ENCODE data around the gene MCTP1.

The MCTP1 gene

GRCh38 chr5:95274011-95274410, 10.9 kb downstream of the MCTP1 start:
- Histone ChIP-seq H3K4me3 (ENCODE audit: severe bottlenecking) (no peak overlapping the region), H3K4me1 (ENCODE audit: insufficient read depth, poor library complexity, severe bottlenecking) (no peaks in the 10 kb centered on the region), H3K36me3 (ENCODE audit: low read depth) (no peaks in the 10 kb centered on the region), H3K9me3 (ENCODE audit: severe bottlenecking) (no peaks in the 10 kb centered on the region), H3K27ac (ENCODE audit: poor library complexity, severe bottlenecking) (no peak overlapping the region), H3K27me3 (ENCODE audit: insufficient read depth, poor library complexity, severe bottlenecking) (peaks cover 28% of the 10 kb centered on the region)
- ATAC-seq (ENCODE audit: low read depth) (0 out of 3 replicates have a peak, but pooled peaks have one; percentile 27), DNase-seq (ENCODE audit: low spot score) (no peak)
- no peak for TF ChIP-seq CTCF (IDR thresholded peaks at IDR 0.05; ENCODE audit: poor library complexity, severe bottlenecking)

GRCh38 chr5:95272316-95272929, 12.5 kb downstream of the MCTP1 start:
- DNase-seq (ENCODE audit: low spot score) (no peak), ATAC-seq (ENCODE audit: low read depth) (no peak)
- Histone ChIP-seq H3K27me3 (ENCODE audit: insufficient read depth, poor library complexity, severe bottlenecking) (peaks cover 18% of the 10 kb centered on the region), H3K4me3 (ENCODE audit: severe bottlenecking) (no peak overlapping the region), H3K4me1 (ENCODE audit: insufficient read depth, poor library complexity, severe bottlenecking) (no peaks in the 10 kb centered on the region), H3K36me3 (ENCODE audit: low read depth) (no peaks in the 10 kb centered on the region), H3K9me3 (ENCODE audit: severe bottlenecking) (no peaks in the 10 kb centered on the region), H3K27ac (ENCODE audit: poor library complexity, severe bottlenecking) (no peak overlapping the region)
- no peak for TF ChIP-seq CTCF (IDR thresholded peaks at IDR 0.05; ENCODE audit: poor library complexity, severe bottlenecking)

- no peak for DNase-seq (ENCODE audit: low spot score)
- H3K27ac ChIP-seq (ENCODE audit: poor library complexity, severe bottlenecking), result no peak overlapping the region
- ATAC-seq (ENCODE audit: low read depth), result no peak
Observed at GRCh38 chr5:95262933-95263660, 21.8 kb downstream of the MCTP1 start.

GRCh38 chr5:95261437-95262175, 23.3 kb downstream of the MCTP1 start:
- no peak overlapping the region for H3K27ac ChIP-seq (ENCODE audit: poor library complexity, severe bottlenecking)
- no peak for DNase-seq (ENCODE audit: low spot score)
- H3K27me3 ChIP-seq (ENCODE audit: insufficient read depth, poor library complexity, severe bottlenecking), result no peaks in the 10 kb centered on the region
- no peaks in the 10 kb centered on the region for H3K36me3 ChIP-seq (ENCODE audit: low read depth)
- H3K9me3 ChIP-seq (ENCODE audit: severe bottlenecking), result no peaks in the 10 kb centered on the region
- TF ChIP-seq CTCF (IDR thresholded peaks at IDR 0.05; ENCODE audit: poor library complexity, severe bottlenecking), result peak; percentile 84
- H3K4me3 ChIP-seq (ENCODE audit: severe bottlenecking), result no peak overlapping the region
- peak; percentile 52; the same call in 1 of the 3 replicates for ATAC-seq (ENCODE audit: low read depth)
- no peaks in the 10 kb centered on the region for H3K4me1 ChIP-seq (ENCODE audit: insufficient read depth, poor library complexity, severe bottlenecking)

More at GRCh38 chr5:95262933-95263660, 21.8 kb downstream of the MCTP1 start:
- Histone ChIP-seq H3K4me3 (ENCODE audit: severe bottlenecking) (no peak overlapping the region), H3K27me3 (ENCODE audit: insufficient read depth, poor library complexity, severe bottlenecking) (no peaks in the 10 kb centered on the region), H3K9me3 (ENCODE audit: severe bottlenecking) (no peaks in the 10 kb centered on the region), H3K36me3 (ENCODE audit: low read depth) (no peaks in the 10 kb centered on the region), H3K4me1 (ENCODE audit: insufficient read depth, poor library complexity, severe bottlenecking) (no peaks in the 10 kb centered on the region)
- no peak for TF ChIP-seq CTCF (IDR thresholded peaks at IDR 0.05; ENCODE audit: poor library complexity, severe bottlenecking)

All from RWPE2 (cell line).